GM21381 (cell line): ENCODE data around the gene AAGAB.
A peak's percentile ranks its signal among the peaks of the same experiment; 100 is the strongest.
"Not testable (repeated sequence)": the region's sequence is repeated elsewhere in the genome, so short reads cannot be mapped to it uniquely, and the experiment has no call there.

Experiments used
- ATAC-seq: cut with Tn5 transposase; IDR thresholded peaks from one replicate; pipeline ENCODE4 v1.9.1; 2021; ENCODE audit warnings: mild to moderate bottlenecking, moderate library complexity; ENCODE audit not compliant: unreplicated experiment

The AAGAB gene

DNA sequence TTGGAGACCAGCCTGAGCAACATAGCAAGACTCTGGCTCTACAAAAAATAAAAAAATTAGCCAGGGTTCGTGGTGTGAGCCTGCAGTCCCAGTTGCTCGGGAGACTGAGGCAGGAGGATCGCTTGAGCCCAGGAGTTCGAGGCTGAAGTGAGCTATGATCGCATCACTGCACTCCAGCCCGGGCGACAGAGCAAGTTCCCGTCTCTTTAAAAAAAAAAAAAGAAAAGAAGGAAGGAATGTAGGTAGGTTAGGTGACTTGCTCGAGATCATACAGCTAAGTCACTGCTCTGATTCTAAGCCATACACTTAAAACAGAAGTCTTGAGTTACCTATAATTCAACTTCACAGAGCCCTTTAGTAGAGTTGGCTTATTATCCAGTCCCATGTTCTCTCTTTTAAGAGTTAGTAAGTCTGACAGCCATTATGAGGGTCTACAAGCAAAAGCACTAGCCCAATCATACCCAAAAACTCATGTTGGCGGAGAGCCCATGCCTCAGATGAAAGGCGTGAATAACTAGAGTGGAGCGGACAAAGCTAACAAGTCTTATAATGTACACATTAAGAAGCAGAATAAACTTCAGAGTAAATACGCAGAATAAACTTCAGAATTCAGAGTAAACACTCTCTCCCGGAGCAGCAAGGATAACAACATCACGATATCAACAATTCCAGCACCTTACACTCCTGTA is 768 bp downstream of the AAGAB start:
- no peak for ATAC-seq

DNA sequence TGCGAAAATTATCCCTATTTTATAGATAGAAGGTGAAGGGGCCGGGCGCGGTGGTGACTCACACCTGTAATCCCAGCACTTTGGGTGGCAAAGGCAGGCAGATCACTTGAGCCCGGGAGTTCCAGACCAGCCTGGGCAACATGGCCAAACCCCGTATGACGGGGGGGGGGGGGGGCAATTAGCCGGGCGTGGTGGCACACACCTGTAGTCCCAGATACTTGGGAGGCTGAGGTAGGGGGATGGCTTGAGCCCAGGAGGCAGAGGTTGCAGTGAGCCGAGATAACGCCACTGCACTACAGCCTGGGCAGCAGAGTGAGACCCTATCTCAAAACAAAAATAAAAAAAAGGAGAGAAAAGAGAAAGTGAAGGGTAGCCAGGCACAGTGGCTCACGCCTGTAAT is 1.4 kb downstream of the AAGAB start:
- no peak for ATAC-seq

DNA sequence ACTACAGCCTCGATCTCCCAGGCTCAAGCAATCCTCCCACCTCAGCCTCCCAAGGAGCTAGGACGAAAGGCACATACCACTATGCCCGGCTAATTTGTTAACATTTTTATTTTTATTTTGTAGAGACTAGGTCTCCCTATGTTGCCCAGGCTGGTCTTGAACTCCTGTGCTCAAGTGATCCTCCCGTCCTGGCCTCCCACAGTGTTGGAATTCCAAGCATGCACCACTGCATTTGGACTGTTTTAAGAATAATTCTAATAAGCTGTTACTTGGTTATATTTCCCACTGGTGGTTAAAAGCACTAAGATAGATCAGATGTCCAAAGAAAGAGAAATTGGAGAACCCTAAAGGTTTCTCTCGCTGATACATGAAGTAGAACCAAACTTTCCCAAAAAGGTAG is 3.1 kb downstream of the AAGAB start:
- no peak for ATAC-seq

DNA sequence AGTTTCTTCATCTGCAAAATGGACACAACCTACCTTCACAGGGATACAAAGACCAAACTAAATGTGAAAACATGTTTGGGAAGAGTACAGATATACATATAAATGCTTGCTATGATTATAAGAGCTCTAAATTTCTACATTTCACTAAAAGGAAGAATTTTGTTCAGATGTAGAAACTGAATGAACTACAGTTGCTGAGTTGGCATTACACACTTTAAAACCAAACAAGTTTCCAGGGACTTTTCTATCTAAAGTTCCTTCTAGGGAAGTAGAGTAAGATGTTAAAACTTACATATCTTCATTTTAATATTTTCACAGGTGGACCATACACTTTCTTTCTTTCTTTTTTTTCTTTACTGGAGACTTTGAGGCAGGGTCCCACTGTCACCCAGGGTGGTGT is 4.6 kb downstream of the AAGAB start:
- no peak for ATAC-seq

DNA sequence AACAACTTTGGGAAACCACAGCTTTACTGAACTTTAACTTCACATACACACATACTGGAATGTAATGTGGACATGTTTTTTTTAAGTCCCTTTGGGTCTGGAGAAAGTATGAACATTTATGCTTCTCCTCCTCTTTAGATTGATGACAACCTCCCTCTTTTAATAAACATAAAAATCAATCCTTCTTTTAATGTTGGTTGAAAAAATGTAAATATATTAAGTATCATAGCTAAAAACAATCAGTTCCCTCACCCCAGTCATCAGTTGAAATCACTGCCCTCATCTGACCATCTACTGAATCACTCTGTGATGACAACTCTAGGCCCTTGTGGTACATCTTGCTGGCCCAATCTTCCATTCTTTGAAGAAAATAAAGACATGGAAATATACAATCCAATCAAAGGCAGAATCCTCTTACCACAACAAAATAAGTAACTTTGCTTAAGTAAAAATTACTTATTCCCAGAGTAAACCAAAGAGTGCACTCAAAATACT is 6.4 kb downstream of the AAGAB start:
- ATAC-seq: no peak

DNA sequence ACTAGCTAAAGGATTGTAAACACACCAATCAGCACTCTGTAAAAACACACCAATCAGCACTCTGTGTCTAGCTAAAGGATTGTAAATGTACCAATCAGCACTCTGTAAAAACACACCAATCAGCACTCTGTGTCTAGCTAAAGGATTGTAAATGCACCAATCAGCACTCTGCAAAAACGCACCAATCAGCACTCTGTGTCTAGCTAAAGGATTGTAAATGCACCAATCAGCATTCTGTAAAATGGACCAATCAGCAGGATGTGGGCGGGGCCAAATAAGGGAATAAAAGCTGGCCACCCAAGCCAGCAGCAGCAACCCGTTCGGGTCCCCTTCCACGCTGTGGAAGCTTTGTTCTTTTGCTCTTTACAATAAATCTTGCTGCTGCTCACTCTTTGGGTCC is 7.9 kb downstream of the AAGAB start:
- ATAC-seq: not testable (repeated sequence)

DNA sequence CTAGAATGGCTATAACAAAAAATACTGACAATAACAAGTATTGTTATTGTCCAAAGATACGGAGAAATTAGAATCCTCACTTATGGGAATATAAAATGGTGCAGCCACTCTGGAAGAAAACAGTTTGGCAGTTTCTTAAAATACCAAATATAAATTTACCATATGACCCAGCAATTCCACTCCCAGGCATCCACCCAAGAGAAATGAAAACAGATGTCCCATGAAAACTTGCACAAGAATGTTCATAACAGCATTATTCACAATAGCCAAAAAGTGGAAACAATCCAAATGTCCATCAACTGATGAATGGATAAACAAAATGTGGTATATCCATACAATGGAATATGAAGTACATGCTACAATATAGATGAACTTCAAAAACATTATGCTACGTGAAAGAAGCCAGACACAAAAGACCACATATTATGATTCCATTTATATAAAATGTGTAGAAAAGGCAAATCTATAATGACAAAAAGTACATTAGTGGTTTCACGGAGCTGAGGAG is 9.4 kb downstream of the AAGAB start:
- ATAC-seq: no peak

DNA sequence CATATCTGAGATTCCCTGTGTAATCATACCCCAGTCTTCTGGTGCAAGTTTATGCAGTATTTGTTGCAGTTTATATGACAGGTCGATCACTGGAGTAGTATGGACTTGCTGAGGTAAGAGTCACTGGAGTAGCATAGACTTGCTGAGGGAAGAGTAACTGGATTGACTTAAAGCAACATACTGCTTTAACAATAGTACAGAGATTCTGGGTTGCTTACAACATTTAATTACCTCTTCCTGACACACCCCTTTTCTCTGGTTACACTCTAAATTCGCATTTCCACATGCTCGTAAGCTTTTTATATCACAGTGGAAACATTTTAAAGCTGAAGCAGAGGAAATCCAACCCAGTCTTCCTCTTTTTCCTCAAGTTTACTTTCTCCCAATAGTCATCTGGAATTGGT is 11.8 kb downstream of the AAGAB start:
- no peak for ATAC-seq

DNA sequence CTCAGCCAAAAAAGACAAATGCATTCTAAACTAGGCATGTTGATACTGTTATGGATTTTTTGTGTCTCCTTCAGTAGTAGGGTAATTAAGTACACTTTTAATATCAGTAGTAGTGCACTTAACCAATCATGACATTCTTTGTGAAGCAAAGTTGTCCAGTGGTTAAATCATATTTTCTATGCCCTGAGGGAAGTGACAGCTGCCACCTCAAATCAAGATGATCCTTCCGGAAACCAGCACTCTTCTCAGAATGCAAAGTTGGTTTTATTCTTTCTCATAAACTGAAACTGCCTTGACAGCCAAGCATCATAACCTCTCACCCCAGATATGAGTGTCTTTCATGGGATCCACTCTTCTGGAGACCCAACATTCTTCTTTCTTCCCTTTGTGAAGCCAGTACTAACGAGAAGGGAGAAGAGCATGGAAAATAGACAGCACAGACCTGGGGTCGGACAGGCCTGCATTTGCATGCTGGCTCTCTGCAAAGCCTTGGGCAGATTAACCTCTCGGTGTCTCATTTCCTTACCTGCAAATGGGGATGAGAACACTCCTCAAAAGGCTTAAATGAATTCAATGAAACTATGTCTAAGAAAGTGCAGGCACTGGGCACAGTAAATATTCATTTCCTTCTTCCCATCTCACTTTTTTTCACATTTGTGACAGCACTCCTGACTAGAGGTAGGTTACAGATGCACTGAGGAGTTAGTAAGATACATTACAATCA is 13.2 kb downstream of the AAGAB start:
- ATAC-seq: peak; percentile 81

DNA sequence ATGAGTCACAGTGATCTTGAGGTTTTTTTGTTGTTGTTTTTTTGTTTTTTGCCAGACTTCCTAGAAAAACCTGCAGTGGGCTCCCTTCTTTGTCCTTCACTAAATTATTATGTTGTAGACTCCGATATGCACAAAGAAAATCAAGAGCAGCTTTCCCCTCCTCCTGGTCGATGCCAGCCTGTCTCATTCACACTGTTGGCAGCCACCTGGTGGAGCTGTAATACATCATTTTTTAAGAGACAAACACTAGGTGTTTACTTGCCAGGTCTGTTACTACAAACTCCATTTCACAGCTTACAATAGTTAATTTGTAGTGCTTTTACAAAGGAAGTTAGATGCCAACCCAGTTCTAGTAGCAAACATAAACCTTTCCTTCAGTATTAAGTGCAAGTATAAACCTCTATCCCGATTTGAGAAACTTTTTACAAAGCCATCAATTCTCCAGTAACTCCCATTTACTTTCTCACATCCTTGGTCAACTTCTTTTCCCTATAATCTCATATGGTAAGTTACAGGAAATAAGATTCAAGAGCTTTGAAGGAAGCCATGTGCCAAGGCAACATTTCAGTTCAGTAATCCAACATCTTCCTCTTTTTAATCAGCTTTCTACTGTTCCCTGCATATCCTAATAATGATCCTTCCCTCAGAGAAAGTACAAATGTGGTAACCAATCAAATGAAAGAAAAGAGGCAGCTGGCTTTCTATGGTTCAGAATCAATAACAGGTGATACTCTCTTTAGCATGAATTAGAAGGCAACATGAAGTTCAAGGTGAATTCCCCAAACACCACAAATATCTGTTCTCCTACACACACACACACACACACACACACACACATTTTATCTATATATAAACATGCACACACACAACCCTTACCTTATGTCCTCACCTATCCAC is 14.0 kb downstream of the AAGAB start:
- no peak for ATAC-seq

DNA sequence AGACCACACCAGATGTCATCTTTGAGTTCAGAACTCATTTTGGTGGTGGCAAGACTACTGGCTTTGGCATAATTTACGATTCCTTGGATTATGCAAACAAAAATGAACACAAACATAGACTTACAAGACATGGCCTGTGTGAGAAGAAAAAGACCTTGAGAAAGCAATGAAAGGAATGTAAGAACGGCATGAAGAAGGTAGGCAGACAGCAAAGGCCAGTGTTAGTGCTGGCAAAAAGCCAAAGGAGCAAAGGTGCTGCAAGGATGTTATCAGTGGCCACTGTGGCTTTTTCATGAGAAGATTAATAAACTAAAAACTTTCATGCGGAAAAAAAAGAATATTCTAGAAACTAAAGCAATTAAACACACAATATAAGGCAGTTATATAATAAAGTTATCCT is 21.9 kb downstream of the AAGAB start:
- no peak for ATAC-seq

DNA sequence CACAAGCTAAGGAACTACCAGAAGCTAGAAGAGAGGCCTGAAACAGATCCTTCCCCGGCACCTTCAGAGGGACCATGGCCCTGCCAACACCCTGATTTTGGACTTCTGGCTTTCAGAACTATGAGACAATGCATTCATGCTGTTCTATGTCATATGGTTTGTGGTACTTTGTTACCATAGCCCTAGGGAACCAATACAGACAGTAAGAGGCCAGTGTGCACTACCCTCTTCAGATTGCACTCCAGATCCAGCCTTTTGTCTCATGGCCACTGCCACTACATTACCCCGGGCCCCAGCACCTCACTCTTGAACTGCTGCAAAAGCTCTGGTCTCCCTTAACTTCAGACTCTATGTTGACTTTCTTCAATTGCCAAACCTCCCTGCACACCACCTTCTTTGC is 24.0 kb downstream of the AAGAB start:
- no peak for ATAC-seq

DNA sequence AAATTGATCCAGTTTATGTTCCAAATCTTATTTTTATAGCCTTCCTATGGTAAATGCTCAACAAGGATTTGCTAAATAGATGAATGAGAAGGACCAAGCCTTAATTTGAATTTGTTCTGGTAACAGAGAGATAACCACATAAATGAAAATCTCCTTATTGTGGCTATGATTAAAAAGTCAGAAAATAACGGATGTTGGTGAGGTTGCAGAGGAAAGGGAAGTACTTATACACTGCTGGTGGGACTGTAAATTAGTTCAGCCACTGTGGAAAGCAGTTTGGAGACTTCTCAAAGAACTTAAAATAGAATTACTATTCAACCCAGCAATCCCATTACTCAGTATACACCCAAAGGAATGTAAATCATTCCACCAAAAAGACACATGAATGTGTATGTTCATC is 26.2 kb downstream of the AAGAB start:
- no peak for ATAC-seq

DNA sequence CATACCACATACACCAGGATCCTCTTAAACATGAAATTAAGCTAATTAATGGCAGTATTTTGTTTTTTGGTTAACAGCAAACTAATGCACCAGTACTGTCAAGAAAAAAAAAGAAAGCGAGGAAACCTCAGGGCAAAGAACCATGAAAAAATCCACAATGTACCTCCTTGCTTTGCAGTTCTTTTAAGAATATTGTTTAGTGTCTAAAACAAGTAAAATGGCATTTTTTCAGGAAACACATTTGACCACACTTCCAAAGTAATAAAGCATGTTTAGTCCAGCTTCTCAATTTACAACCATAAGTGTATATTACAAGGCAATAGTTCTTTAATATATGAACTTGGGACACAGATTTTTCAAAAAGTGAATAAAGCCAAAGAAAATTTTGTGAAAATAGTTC is 26.6 kb downstream of the AAGAB start:
- ATAC-seq: no peak

DNA sequence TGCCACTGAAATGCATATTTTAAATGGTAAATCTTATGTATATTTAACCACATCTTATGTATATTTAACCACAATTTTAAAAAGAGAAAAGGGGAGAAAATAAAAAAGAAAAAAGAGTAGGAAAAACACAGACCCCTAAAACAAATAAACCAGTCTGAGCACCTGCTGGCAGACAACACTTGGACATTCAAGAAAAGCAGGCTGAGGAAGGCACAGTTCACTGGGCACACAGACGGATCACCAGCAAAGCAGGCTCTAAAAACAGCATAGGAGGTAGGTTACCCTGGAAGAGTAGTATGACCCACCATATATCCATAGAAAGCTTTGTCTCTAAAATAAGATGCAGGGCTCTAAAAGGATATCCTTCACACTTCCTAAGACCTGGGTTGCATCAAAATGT is 27.0 kb downstream of the AAGAB start:
- ATAC-seq: no peak

DNA sequence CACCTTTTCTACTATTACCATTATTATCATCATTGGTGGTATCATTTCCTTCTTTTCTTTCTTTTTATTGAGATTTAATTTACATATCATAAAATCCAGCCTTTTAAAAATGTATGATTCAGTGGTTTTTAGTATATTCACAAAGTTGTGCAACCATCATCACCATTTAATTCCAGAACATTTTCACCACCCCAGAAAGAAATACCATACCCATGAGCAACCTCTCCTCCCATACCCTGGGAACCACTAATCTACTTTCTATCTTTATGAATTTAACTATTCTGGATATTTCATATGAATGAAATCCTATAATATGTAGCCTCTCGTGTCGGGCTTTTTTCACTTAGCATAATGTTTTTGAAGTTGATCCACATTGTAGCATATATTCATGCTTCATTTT is 29.1 kb downstream of the AAGAB start:
- ATAC-seq: no peak

DNA sequence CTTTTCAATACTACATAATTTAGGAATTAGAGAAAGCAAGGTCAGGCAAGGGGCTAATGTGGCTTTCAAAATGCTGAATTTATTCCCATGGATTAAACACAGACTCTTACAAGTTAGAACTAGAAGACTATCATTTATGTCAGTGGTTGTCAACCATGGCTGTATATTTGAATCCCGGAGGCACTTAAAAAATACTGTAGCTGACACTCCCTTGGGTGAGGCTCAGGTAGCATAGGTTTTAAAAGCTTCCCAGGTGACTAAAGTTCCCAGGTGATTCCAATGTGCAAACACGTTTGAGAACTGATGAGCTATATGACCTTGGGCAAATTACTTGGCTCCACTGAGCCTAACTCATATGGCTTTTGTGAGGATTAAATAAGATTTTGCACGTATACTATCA is 29.6 kb downstream of the AAGAB start:
- ATAC-seq: no peak

DNA sequence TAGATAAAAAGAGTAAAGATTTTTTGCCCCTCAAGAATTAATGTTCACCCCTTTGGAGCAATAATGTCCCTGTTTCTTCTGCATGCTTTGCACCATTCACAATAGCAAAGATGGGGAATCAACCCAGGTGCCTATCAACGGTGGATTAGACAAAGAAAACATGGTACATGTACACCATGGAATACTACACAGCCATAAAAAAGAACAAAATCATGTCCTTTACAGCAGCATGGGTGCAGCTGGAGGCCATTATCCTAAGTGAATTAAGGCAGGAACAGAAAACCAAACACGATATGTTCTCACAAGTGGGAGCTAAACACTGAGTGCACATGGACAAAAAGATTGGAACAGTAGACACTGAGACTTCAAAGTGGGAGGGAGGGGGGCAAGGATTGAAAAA is 35.2 kb downstream of the AAGAB start:
- no peak for ATAC-seq

DNA sequence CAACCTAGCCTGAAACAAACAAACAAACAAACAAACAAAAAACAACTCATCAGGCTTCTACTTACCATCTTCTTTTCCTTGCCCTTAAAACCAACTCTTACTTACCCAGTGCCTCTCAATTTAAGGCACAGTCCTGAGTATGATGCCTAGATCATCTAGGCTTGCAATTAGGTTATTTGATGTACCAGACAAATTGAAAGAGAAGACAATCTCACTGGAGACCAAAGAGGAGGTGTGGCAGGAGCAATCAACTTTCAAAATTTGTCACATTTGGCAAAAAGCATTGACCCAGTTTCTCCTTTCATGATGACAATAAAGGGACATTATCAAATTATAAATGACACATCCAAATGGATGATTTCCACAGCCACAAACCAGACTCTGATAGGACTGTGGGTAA is 36.0 kb downstream of the AAGAB start:
- no peak for ATAC-seq

DNA sequence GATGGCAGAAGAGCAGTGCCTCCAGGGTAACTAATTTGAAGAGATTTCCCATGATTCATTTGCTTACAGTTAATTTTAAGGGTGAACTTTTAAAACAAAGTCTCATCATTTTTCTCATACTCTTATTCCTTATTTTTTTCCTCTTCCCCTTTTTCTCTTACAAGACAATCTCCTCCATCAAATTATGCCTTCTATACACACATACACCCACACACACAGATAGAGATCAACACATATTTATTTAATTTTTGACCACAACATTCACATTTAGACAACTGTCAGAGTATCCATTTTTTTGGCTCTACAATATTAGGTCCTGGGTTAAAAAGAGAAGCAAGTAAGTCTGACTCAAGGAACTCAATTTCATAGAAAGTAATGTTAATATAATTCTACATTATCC is 37.6 kb downstream of the AAGAB start:
- no peak for ATAC-seq

DNA sequence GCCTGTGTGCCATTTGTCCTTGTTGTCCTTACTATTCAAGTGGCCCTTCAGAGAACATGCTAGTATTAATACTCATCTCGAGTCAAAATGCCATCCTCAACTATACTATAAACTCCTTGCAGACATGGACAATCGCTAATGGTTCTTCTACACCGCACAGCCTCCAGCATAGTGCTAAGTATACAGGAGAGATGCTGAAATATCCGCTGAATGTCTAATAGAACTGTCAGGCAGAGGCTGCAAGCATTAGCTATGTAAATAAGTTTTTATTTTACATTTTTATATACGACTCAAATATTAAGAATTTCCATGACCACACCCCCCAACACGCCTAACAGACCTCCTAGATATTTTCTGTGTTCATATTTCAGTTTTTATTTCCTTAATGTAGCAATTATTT is 39.4 kb downstream of the AAGAB start:
- no peak for ATAC-seq
